Measurements from ENCODE around the gene SIRT6. TPM values are rescaled to one million over a fixed set of nuclear protein-coding genes. Genes with fewer than 3 reads are reported as not detected.

Gene SIRT6
- total RNA-seq, 1 experiment from 2014 or later = 28.1 TPM

GRCh38 chr19:4149518-4150288, 32.7 kb downstream of the SIRT6 start:
- H3K27ac Mint-ChIP-seq = no peak overlapping the region
- TF ChIP-seq ELF4 (CRISPR knock-in tag; IDR thresholded peaks at IDR 0.05; ENCODE audit: low read depth) (no peak), ZNF396 (CRISPR knock-in tag; IDR thresholded peaks at IDR 0.05; ENCODE audit: borderline replicate concordance) (no peak), STAT6 (CRISPR knock-in tag; conservative IDR thresholded peaks at IDR 0.05; ENCODE audit: low read depth) (no peak), ZNF423 (CRISPR knock-in tag; IDR thresholded peaks at IDR 0.05) (no peak), TEAD4 (CRISPR knock-in tag; IDR thresholded peaks at IDR 0.05) (no peak), NFYB (CRISPR knock-in tag; conservative IDR thresholded peaks at IDR 0.05; ENCODE audit: low read depth) (no peak), JAZF1 (CRISPR knock-in tag; IDR thresholded peaks at IDR 0.05) (no peak), MLX (CRISPR knock-in tag; IDR thresholded peaks at IDR 0.05) (no peak), E2F5 (CRISPR knock-in tag; IDR thresholded peaks at IDR 0.05) (no peak), IRF1 (CRISPR knock-in tag; IDR thresholded peaks at IDR 0.05) (no peak), USF2 (CRISPR knock-in tag; IDR thresholded peaks at IDR 0.05) (no peak), FOXP4 (CRISPR knock-in tag; IDR thresholded peaks at IDR 0.05) (no peak)
- TF ChIP-seq, protein P1, sequence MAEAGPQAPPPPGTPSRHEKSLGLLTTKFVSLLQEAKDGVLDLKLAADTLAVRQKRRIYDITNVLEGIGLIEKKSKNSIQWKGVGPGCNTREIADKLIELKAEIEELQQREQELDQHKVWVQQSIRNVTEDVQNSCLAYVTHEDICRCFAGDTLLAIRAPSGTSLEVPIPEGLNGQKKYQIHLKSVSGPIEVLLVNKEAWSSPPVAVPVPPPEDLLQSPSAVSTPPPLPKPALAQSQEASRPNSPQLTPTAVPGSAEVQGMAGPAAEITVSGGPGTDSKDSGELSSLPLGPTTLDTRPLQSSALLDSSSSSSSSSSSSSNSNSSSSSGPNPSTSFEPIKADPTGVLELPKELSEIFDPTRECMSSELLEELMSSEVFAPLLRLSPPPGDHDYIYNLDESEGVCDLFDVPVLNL (CRISPR knock-in tag; IDR thresholded peaks at IDR 0.05; ENCODE audit: borderline replicate concordance, low read depth) = no peak
- ATAC-seq (no peak), DNase-seq (ENCODE audit: low spot score) (no peak)
- POLR2A ChIA-PET = no interaction called here
- no peaks in the 10 kb centered on the region for H3K36me3 Mint-ChIP-seq
- no peak overlapping the region for H3K4me3 Mint-ChIP-seq
- no peaks in the 10 kb centered on the region for H3K9me3 Mint-ChIP-seq
- no peaks in the 10 kb centered on the region for H3K4me1 Mint-ChIP-seq
- CTCF ChIA-PET = interaction anchor here (2.1 kb wide), 1 partner anchor 10 kb away, joined by 6 read pairs; no protein-coding TSS in a partner anchor
- peaks cover 28% of the 10 kb centered on the region for H3K27me3 Mint-ChIP-seq (ENCODE audit: low read depth)

DNA sequence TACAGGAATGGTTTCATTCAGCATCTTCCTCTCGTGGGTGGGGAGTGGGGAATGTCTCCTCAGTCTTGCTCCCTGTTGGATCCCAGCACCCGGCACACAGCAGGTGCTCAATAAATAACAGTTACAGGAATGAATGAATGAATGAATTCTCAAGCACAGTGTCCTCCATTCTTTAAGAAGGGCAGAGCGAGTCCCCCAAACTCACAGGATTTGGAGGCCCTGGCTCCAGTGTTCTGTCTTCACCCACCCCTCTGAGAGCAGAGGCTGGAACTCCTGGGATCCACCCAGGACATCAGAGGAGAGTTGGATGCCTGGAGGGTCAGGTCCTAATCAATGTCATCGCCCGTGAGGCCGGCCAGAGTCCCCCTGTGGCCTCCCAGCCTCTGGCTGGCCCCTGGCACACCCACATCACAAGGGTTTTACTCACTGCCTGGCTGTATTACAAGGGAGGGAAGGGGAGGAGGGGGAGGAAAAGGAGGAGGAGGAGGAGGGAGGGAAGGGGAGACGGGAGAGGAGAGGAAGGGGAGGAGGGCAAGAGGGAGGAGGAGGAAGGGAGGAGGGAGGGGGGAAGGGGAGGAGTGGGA, 37.6 kb downstream of the SIRT6 start:
- Mint-ChIP-seq H3K27me3 (ENCODE audit: low read depth) (peaks cover 34% of the 10 kb centered on the region), H3K4me1 (peaks cover 5% of the 10 kb centered on the region), H3K9me3 (no peaks in the 10 kb centered on the region), H3K36me3 (no peaks in the 10 kb centered on the region), H3K4me3 (no peak overlapping the region), H3K27ac (no peak overlapping the region)
- POLR2A ChIA-PET = no interaction called here
- ATAC-seq (no peak), DNase-seq (ENCODE audit: low spot score) (no peak)
- CTCF ChIA-PET = no interaction called here
- TF ChIP-seq ZNF317 (CRISPR knock-in tag; IDR thresholded peaks at IDR 0.05; ENCODE audit: borderline replicate concordance, low read depth) (no peak), JAZF1 (CRISPR knock-in tag; IDR thresholded peaks at IDR 0.05) (no peak), NFATC4 (CRISPR knock-in tag; IDR thresholded peaks at IDR 0.05) (no peak), KAT7 (CRISPR knock-in tag; IDR thresholded peaks at IDR 0.05; ENCODE audit: borderline replicate concordance) (no peak)
- TF ChIP-seq, protein P2, sequence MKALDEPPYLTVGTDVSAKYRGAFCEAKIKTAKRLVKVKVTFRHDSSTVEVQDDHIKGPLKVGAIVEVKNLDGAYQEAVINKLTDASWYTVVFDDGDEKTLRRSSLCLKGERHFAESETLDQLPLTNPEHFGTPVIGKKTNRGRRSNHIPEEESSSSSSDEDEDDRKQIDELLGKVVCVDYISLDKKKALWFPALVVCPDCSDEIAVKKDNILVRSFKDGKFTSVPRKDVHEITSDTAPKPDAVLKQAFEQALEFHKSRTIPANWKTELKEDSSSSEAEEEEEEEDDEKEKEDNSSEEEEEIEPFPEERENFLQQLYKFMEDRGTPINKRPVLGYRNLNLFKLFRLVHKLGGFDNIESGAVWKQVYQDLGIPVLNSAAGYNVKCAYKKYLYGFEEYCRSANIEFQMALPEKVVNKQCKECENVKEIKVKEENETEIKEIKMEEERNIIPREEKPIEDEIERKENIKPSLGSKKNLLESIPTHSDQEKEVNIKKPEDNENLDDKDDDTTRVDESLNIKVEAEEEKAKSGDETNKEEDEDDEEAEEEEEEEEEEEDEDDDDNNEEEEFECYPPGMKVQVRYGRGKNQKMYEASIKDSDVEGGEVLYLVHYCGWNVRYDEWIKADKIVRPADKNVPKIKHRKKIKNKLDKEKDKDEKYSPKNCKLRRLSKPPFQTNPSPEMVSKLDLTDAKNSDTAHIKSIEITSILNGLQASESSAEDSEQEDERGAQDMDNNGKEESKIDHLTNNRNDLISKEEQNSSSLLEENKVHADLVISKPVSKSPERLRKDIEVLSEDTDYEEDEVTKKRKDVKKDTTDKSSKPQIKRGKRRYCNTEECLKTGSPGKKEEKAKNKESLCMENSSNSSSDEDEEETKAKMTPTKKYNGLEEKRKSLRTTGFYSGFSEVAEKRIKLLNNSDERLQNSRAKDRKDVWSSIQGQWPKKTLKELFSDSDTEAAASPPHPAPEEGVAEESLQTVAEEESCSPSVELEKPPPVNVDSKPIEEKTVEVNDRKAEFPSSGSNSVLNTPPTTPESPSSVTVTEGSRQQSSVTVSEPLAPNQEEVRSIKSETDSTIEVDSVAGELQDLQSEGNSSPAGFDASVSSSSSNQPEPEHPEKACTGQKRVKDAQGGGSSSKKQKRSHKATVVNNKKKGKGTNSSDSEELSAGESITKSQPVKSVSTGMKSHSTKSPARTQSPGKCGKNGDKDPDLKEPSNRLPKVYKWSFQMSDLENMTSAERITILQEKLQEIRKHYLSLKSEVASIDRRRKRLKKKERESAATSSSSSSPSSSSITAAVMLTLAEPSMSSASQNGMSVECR (CRISPR knock-in tag; IDR thresholded peaks at IDR 0.05; ENCODE audit: borderline replicate concordance) = no peak

Data from WTC11 (cell line).